GM12875 (cell line): ENCODE data around the gene LRBA.
"Not testable (repeated sequence)": the region's sequence is repeated elsewhere in the genome, so short reads cannot be mapped to it uniquely, and the experiment has no call there.

Experiments
- H3K4me3 ChIP-seq: one replicate; pipeline ENCODE4 v1.5.1; 2011; ENCODE audit warnings: low read depth, low read length, control low read depth
- CTCF ChIP-seq: IDR thresholded peaks from 2 replicates; pipeline ENCODE4 v1.5.1; 2011; ENCODE audit warnings: low read depth, mild to moderate bottlenecking, control low read depth, inconsistent platforms, low read length, moderate library complexity, borderline replicate concordance; ENCODE audit not compliant: insufficient read depth

Gene LRBA

GRCh38 chr4:150515135-150515534 is 499.9 kb downstream of the LRBA start:
- H3K4me3 ChIP-seq, result no peak overlapping the region
- no peak for TF ChIP-seq CTCF

- no peak for TF ChIP-seq CTCF
- H3K4me3 ChIP-seq, result no peak overlapping the region
These were observed 500.4 kb downstream of the LRBA start for GRCh38 chr4:150514709-150515108.

- H3K4me3 ChIP-seq, result no peak overlapping the region
- TF ChIP-seq CTCF, result no peak
These were observed 504.8 kb downstream of the LRBA start for GRCh38 chr4:150510176-150510865.

GRCh38 chr4:150507656-150508055 is 507.4 kb downstream of the LRBA start:
- not testable (repeated sequence) for H3K4me3 ChIP-seq

GRCh38 chr4:150501983-150502382 is 513.1 kb downstream of the LRBA start:
- no peak for TF ChIP-seq CTCF
- no peak overlapping the region for H3K4me3 ChIP-seq

GRCh38 chr4:150501009-150501727 is 513.9 kb downstream of the LRBA start:
- TF ChIP-seq CTCF, result no peak
- H3K4me3 ChIP-seq, result no peak overlapping the region

- no peak for TF ChIP-seq CTCF
- H3K4me3 ChIP-seq, result no peak overlapping the region
These were observed 517.5 kb downstream of the LRBA start for GRCh38 chr4:150497612-150498011.

GRCh38 chr4:150495550-150495949 is 519.5 kb downstream of the LRBA start:
- H3K4me3 ChIP-seq, result no peak overlapping the region
- no peak for TF ChIP-seq CTCF
